Right atrium auricular region (tissue), 2 donors: ENCODE measurements around the gene GLYR1. TPM values are rescaled to one million over a fixed set of nuclear protein-coding genes. Genes with fewer than 3 reads are reported as not detected.

Source experiments
- DNase-seq: peaks from one replicate; pipeline ENCODE4 v3.0.0-alpha.2; 2019; ENCODE audit warnings: low spot score
- H3K27ac ChIP-seq, 2 donors: fragments of 200-600 bp; sonication (generic); 1 replicate in 1 of 2; 2 replicates in 1 of 2; pipeline ENCODE4 v1.5.1; 2016 to 2019
- H3K27me3 ChIP-seq, 2 donors: fragments of 200-600 bp; sonication (generic); one replicate each; pipeline versions ENCODE4 v1.5.1 to v1.6.0; 2017 to 2019
- H3K36me3 ChIP-seq: fragments of 200-600 bp; sonication (generic); one replicate; pipeline ENCODE4 v1.5.1; 2016
- H3K4me1 ChIP-seq, 2 donors: fragments of 200-600 bp; sonication (generic); one replicate each; pipeline versions ENCODE4 v1.5.1 to v1.6.0; 2017 to 2019
- H3K4me3 ChIP-seq, 2 donors: fragments of 200-600 bp; sonication (generic); 1 replicate in 1 of 2; 2 replicates in 1 of 2; pipeline ENCODE4 v1.5.1; 2017 to 2019; ENCODE audit warnings: mild to moderate bottlenecking in 1 of 2, moderate library complexity in 1 of 2
- H3K9me3 ChIP-seq, 2 donors: fragments of 200-600 bp; sonication (generic); one replicate each; pipeline ENCODE4 v1.5.1; 2019
- total RNA-seq, 2 donors: library from RNA; depleted of rRNA; stranded (reverse); fragments of >200 nt; gene quantifications; one replicate each; pipeline ENCODE4 v1.1.0, GENCODE V29; 2016
- TF ChIP-seq, protein P1 (sequence below), 2 donors: fragments of 200-600 bp; sonication (generic); IDR thresholded peaks; one replicate each; pipeline ENCODE4 v1.5.1; 2019; ENCODE audit warnings: antibody characterized with exemption in 2 of 2

Gene GLYR1
- total RNA-seq, 2 donors from 2014 or later, result 37.4 to 39.4 TPM

DNA sequence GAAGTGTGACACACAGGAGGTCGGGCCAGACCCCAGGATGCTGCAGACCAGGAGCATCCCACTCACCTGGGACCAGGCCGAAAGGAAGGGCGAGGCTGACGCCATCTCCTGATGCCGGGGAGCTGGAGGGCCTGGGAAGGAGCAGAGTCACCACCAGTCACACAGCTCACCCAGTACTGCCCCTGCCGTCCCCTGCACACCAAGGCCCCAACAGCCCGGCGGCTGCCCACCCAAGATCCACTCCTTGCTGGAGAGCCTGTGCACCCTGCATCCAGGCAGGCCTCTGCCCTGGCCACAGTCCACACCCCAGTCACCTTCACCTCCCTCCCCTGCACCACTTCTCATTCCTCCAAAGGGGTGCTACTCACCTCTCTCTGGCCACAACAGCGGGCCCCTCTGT is 84.9 kb downstream of the GLYR1 start:
- H3K4me3 ChIP-seq, result no peak overlapping the region
- no peaks in the 10 kb centered on the region for H3K9me3 ChIP-seq
- peaks cover 59% of the 10 kb centered on the region for H3K36me3 ChIP-seq
- H3K27ac ChIP-seq, result no peak overlapping the region
- no peak for DNase-seq
- TF ChIP-seq, protein P1, sequence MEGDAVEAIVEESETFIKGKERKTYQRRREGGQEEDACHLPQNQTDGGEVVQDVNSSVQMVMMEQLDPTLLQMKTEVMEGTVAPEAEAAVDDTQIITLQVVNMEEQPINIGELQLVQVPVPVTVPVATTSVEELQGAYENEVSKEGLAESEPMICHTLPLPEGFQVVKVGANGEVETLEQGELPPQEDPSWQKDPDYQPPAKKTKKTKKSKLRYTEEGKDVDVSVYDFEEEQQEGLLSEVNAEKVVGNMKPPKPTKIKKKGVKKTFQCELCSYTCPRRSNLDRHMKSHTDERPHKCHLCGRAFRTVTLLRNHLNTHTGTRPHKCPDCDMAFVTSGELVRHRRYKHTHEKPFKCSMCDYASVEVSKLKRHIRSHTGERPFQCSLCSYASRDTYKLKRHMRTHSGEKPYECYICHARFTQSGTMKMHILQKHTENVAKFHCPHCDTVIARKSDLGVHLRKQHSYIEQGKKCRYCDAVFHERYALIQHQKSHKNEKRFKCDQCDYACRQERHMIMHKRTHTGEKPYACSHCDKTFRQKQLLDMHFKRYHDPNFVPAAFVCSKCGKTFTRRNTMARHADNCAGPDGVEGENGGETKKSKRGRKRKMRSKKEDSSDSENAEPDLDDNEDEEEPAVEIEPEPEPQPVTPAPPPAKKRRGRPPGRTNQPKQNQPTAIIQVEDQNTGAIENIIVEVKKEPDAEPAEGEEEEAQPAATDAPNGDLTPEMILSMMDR (IDR thresholded peaks at IDR 0.05), result no peak
- H3K27me3 ChIP-seq, result no peaks in the 10 kb centered on the region
- H3K4me1 ChIP-seq, result peaks cover 0 to 20% of the 10 kb centered on the region in 2 donors

DNA sequence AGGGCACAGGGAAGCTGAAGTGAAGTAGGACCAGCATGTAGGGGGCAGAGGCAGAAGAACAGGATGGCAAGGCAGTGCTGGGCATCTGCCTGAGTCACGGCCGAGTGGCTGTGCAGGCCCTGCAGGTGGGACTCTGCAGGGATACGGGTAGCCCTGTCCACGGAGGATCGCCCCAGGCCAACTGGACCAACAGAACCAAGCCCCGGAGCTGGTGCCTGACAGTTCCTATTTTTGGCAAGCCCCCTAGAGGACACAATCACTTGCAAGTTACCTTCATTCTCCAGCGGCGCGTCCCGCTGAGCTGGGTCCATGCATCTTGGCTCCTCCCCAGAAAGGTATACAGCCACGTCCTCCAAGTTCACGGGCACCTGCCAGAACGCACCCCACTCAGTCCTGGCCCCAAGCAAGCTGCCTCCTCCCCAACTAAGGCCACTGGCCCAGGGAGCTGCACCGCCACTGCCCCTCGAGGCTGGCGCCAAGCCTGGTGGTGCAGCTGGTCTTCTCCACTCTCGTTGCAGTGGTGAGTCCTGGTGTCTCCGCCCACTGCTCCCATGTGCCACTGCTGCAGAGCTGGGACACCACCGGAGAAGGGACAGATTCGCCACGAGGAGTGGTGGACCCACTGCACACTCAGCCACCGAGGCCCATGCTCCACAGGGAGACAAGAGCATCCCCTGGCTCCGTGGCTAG is 86.7 kb downstream of the GLYR1 start:
- no peaks in the 10 kb centered on the region for H3K27me3 ChIP-seq
- H3K36me3 ChIP-seq, result peaks cover 72% of the 10 kb centered on the region
- H3K4me3 ChIP-seq, result no peak overlapping the region
- TF ChIP-seq, protein P1 (IDR thresholded peaks at IDR 0.05), result no peak
- no peak overlapping the region for H3K27ac ChIP-seq
- no peak for DNase-seq
- peaks cover 0 to 7% of the 10 kb centered on the region in 2 donors for H3K4me1 ChIP-seq
- H3K9me3 ChIP-seq, result no peaks in the 10 kb centered on the region

GRCh38 chr16:4755687-4756086 is 91.4 kb downstream of the GLYR1 start:
- H3K27me3 ChIP-seq, result no peaks in the 10 kb centered on the region
- H3K4me3 ChIP-seq, result no peak overlapping the region
- H3K36me3 ChIP-seq, result peaks cover 89% of the 10 kb centered on the region
- H3K27ac ChIP-seq, result no peak overlapping the region
- H3K9me3 ChIP-seq, result peaks cover 0 to 3% of the 10 kb centered on the region in 2 donors
- TF ChIP-seq, protein P1 (IDR thresholded peaks at IDR 0.05), result no peak
- H3K4me1 ChIP-seq, result no peaks in the 10 kb centered on the region
- DNase-seq, result no peak

- TF ChIP-seq, protein P1 (IDR thresholded peaks at IDR 0.05), result no peak
- Histone ChIP-seq H3K36me3 (peaks cover 81% of the 10 kb centered on the region), H3K4me1 (no peaks in the 10 kb centered on the region), H3K27ac (no peak overlapping the region), H3K27me3 (no peaks in the 10 kb centered on the region), H3K4me3 (no peak overlapping the region), H3K9me3 (peaks cover 0 to 3% of the 10 kb centered on the region in 2 donors)
- DNase-seq, result no peak
Measured at GRCh38 chr16:4754865-4755264, 92.2 kb downstream of the GLYR1 start.

DNA sequence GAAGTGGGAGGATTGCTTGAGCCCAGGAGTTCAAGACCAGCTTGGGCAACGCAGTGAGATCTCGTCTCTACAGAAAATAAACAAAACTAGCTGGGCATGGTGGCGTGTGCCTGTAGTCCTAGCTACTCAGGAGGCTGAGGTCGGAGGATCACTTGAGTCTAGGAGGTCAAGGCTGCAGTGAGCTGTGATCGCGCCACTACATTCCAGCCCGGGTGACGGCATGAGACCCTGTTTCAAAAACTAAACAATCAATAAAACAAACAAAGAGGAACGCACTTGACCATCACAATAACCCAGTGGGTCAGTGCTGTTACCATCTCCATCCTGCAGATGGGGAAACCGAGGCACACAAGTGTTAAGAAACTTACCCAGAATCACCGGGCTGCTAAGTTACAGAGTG is 93.9 kb downstream of the GLYR1 start:
- Histone ChIP-seq H3K4me3 (no peak overlapping the region), H3K9me3 (peaks cover 0 to 3% of the 10 kb centered on the region in 2 donors), H3K36me3 (peaks cover 66% of the 10 kb centered on the region), H3K27ac (no peak overlapping the region), H3K4me1 (no peaks in the 10 kb centered on the region), H3K27me3 (no peaks in the 10 kb centered on the region)
- TF ChIP-seq, protein P1 (IDR thresholded peaks at IDR 0.05), result no peak
- DNase-seq, result no peak

Other genes with a start within 250 kb of the GLYR1 start
- 10 to 100 TPM; 10.8 to 12.2 TPM for gene UBALD1, start 232.4 kb downstream of the GLYR1 start, total RNA-seq
- 10 to 100 TPM; 35.6 to 47.4 TPM for gene MGRN1, start 222.5 kb downstream of the GLYR1 start, total RNA-seq
- 10 to 100 TPM; 25.5 to 61.5 TPM for gene NUDT16L1, start 153.7 kb downstream of the GLYR1 start, total RNA-seq
- 10 to 100 TPM in 1 of 2 donors, 1 to 10 TPM in 1; 6.7 to 13.5 TPM for gene ANKS3, start 113.0 kb downstream of the GLYR1 start, total RNA-seq
- under 1 TPM; 0.39 to 0.44 TPM for gene DNAAF8, start 112.8 kb downstream of the GLYR1 start, total RNA-seq
- gene ZNF500, start 80.1 kb downstream of the GLYR1 start, total RNA-seq, result 1 to 10 TPM; 4.3 to 7.5 TPM
- not detected for gene SEPTIN12, start 58.9 kb downstream of the GLYR1 start, total RNA-seq
- gene SMIM22, start 51.9 kb downstream of the GLYR1 start, total RNA-seq, result not detected
- gene ROGDI, start 44.7 kb downstream of the GLYR1 start, total RNA-seq, result 10 to 100 TPM; 50.0 to 65.6 TPM
- gene UBN1, start 193 bp upstream of the GLYR1 start, total RNA-seq, result 10 to 100 TPM; 26.1 to 29.7 TPM
- 10 to 100 TPM in 1 of 2 donors, 1 to 10 TPM in 1; 7.5 to 17.1 TPM for gene PPL, start 89.9 kb upstream of the GLYR1 start, total RNA-seq
- gene SEC14L5, start 111.0 kb upstream of the GLYR1 start, total RNA-seq, result 1 to 10 TPM in 1 of 2 donors, under 1 TPM in 1; 0.28 to 2.0 TPM
- gene NAGPA, start 186.6 kb upstream of the GLYR1 start, total RNA-seq, result 10 to 100 TPM in 1 of 2 donors, 1 to 10 TPM in 1; 8.1 to 12.7 TPM
- gene C16orf89, start 218.7 kb upstream of the GLYR1 start, total RNA-seq, result 1 to 10 TPM; 5.2 to 5.4 TPM
- gene ALG1, start 224.6 kb upstream of the GLYR1 start, total RNA-seq, result 10 to 100 TPM; 10.5 to 14.3 TPM